ENCODE data around the gene PARS2. TPM values are rescaled to one million over a fixed set of nuclear protein-coding genes. Genes with fewer than 3 reads are reported as not detected.
"Not testable (repeated sequence)": the region's sequence is repeated elsewhere in the genome, so short reads cannot be mapped to it uniquely, and the experiment has no call there.

Gene PARS2
- total RNA-seq, 4 donors from 2014 or later, result 1.4 to 4.6 (median 2.0) TPM

GRCh38 chr1:54782156-54782555, 17.8 kb upstream of the PARS2 start:
- no peak for ATAC-seq (ENCODE audit: low FRiP score)
- DNase-seq (ENCODE audit: low spot score), result no peak
- no peak for TF ChIP-seq CTCF (IDR thresholded peaks at IDR 0.05)

- no peak for TF ChIP-seq CTCF (IDR thresholded peaks at IDR 0.05)
- ATAC-seq (ENCODE audit: low FRiP score) (no peak), DNase-seq (ENCODE audit: low spot score) (no peak)
Measured at GRCh38 chr1:54781023-54781723, 16.9 kb upstream of the PARS2 start.

DNA sequence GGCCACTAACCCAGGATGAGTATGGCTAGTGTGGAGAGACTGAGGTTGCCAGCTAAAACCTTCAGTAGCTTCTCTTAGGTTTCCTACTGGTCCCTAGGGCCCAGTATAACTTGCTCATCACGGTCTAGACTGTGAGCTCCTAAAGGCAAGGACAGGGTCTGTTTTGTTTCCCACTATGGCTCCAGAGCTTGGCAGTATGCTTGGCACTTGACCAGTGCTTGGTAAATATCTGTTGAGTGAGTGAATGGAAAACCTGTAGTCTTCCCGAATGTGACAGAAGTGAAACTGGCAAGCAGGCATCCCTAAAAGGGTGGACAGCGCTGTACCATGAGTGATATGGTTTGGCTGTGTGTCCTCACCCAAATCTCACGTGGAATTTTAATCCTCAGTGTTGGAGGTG, 13.1 kb upstream of the PARS2 start:
- DNase-seq (ENCODE audit: low spot score) (no peak), ATAC-seq (ENCODE audit: low FRiP score) (no peak)
- TF ChIP-seq CTCF (IDR thresholded peaks at IDR 0.05), result no peak

GRCh38 chr1:54777011-54777410, 12.7 kb upstream of the PARS2 start:
- no peak for TF ChIP-seq CTCF (IDR thresholded peaks at IDR 0.05)
- DNase-seq (ENCODE audit: low spot score) (no peak), ATAC-seq (ENCODE audit: low FRiP score) (no peak)

GRCh38 chr1:54775828-54776721, 11.8 kb upstream of the PARS2 start:
- ATAC-seq (ENCODE audit: low FRiP score), result not testable (repeated sequence)

DNA sequence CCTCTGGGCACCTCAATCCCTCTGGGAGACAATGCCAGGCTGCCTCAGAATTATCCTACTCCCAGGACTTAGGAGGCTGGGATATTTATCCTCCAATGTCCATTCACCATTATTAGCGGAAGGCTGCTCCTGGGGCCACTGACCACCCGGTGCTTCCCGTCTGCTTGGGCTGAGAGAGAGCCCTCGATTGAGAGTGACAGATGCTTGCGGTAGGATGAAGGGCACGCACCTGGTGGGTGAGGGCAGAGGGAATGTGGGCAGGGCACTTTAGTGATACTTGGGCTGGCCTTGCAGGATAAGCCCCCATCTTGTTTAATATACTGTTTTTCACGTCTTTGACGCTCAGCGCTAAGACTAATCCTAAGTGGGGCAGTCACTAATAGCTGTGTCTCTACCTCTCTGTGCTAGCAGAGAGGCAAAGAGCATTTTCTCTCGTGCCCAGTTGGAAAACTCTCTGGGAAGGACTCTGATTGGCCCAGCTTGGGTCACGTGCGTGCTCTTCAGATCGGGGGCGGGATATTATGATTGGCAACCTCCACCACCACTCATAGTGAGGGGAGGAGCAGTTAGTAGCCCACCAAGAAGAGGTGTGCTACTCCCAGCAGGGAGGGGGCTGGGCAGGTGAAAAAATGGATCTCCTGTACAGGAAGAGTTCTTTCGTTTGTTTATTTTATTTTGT, 10.6 kb upstream of the PARS2 start:
- TF ChIP-seq CTCF (IDR thresholded peaks at IDR 0.05), result no peak
- ATAC-seq (ENCODE audit: low FRiP score), result no peak
- DNase-seq (ENCODE audit: low spot score), result no peak

More at GRCh38 chr1:54775828-54776721, 11.8 kb upstream of the PARS2 start:
- DNase-seq (ENCODE audit: low spot score), result not testable (repeated sequence)

DNA sequence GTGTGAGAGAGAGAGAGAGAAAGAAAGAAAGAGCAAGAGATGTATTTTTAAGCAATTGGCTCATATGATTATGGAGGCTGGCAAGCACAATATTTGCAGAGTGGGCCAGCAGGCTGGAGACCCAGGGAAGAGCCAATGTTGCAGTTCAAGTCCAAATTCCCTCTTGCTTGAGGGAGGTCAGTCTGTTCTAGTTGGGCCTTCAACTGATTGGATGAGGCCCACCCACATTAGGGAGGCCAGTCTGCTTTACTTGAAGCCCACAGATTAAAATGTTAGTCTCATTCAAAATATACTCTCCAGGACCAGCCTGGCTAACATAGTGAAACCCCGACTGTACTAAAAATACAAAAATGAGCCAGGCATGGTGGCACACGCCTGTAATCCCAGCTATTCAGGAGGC, 8.6 kb upstream of the PARS2 start:
- DNase-seq (ENCODE audit: low spot score), result no peak
- TF ChIP-seq CTCF (IDR thresholded peaks at IDR 0.05), result no peak
- ATAC-seq (ENCODE audit: low FRiP score), result no peak
